Endodermal cell (in vitro differentiated cells): ENCODE results near the gene CACNA1A. TPM values are rescaled to one million over a fixed set of nuclear protein-coding genes. Genes with fewer than 3 reads are reported as not detected.
A peak's percentile ranks its signal among the peaks of the same experiment; 100 is the strongest.

Experiments used
- DNase-seq: peaks from one replicate; pipeline ENCODE4 v3.0.0-alpha.2; 2017
- H3K27ac ChIP-seq: 2 replicates; pipeline ENCODE4 v1.5.1; 2013; ENCODE audit warnings: mild to moderate bottlenecking, low read depth, low read length, moderate library complexity
- H3K27me3 ChIP-seq: 2 replicates; pipeline ENCODE4 v1.6.1; 2013; ENCODE audit warnings: mild to moderate bottlenecking, low read length, moderate library complexity; ENCODE audit not compliant: insufficient read depth, control insufficient read depth, poor library complexity, severe bottlenecking
- H3K36me3 ChIP-seq: 2 replicates; pipeline ENCODE4 v1.7.0; 2013; ENCODE audit warnings: mild to moderate bottlenecking, low read length, moderate library complexity; ENCODE audit not compliant: control insufficient read depth, insufficient read depth
- H3K4me1 ChIP-seq: one replicate; pipeline ENCODE4 v1.7.0; 2013; ENCODE audit warnings: low read length; ENCODE audit not compliant: control insufficient read depth, insufficient read depth
- H3K4me3 ChIP-seq: 2 replicates; pipeline ENCODE4 v1.5.1; 2013; ENCODE audit warnings: mild to moderate bottlenecking, low read length, moderate library complexity
- H3K9ac ChIP-seq: 2 replicates; pipeline ENCODE4 v1.6.1; 2013; ENCODE audit warnings: mild to moderate bottlenecking, low read length, moderate library complexity; ENCODE audit not compliant: poor library complexity, severe bottlenecking; ENCODE audit errors: extremely low read depth
- H3K9me3 ChIP-seq: 2 replicates; pipeline ENCODE4 v1.6.1; 2013; ENCODE audit warnings: mild to moderate bottlenecking, low read length, moderate library complexity; ENCODE audit not compliant: control insufficient read depth
- H3K27ac Mint-ChIP-seq: 2 replicates; pipeline ENCODE4 v1.8.0; 2020; ENCODE audit warnings: mixed read lengths
- H3K27me3 Mint-ChIP-seq: 2 replicates; pipeline ENCODE4 v1.8.0; 2021; ENCODE audit warnings: mild to moderate bottlenecking, mixed read lengths; ENCODE audit not compliant: insufficient read depth
- H3K36me3 Mint-ChIP-seq: 2 replicates; pipeline ENCODE4 v1.8.0; 2020; ENCODE audit warnings: low read depth, mixed read lengths
- H3K4me1 Mint-ChIP-seq: 2 replicates; pipeline ENCODE4 v1.8.0; 2020; ENCODE audit warnings: mixed read lengths
- H3K4me3 Mint-ChIP-seq: 2 replicates; pipeline ENCODE4 v1.8.0; 2020; ENCODE audit warnings: mild to moderate bottlenecking, moderate library complexity, mixed read lengths
- H3K9me3 Mint-ChIP-seq: 2 replicates; pipeline ENCODE4 v1.8.0; 2020; ENCODE audit warnings: mild to moderate bottlenecking, mixed read lengths
- WGBS, 2 experiments: methylation state at CpG; one replicate each; pipeline versions ENCODE4 v1.1.5 to v1.1.7; 2013; ENCODE audit warnings: missing lambda C conversion rate in 2 of 2, mixed read lengths in 1 of 2; ENCODE audit not compliant: insufficient coverage in 1 of 2, insufficient read length in 1 of 2; 5-methylcytosine and 5-hydroxymethylcytosine counted together
- long read RNA-seq, 4 experiments: library from polyadenylated mRNA in 2 of 4; library from RNA in 1 of 4; library from capped mRNA in 1 of 4; stranded (forward) in 3 of 4; unstranded in 1 of 4; transcript quantifications; one replicate each; pipeline ENCODE4 v2.0.0, GENCODE V29; 2020 to 2021; ENCODE audit warnings: inconsistent platforms in 1 of 4
- polyA plus RNA-seq, 2 experiments: library from polyadenylated mRNA; stranded (reverse); fragments of 50-300 nt; gene quantifications; one replicate each; pipeline ENCODE4 v1.2.3, GENCODE V29; 2013
- total RNA-seq, 2 donors: library from RNA; stranded (reverse); fragmentation: NEBNext Ultra II Directional in 1 of 2; extraction: Animal tissue kit (Norgen Biotek cat#: 25700) in 1 of 2; gene quantifications; 2 replicates in 1 of 2; 3 replicates in 1 of 2; pipeline ENCODE4 v1.2.1, GENCODE V29; 2021
- TF ChIP-seq, protein P1 (sequence below): fragments of 200-600 bp; sonication (generic); conservative IDR thresholded peaks from 2 replicates; pipeline ENCODE4 v1.5.0; 2021; ENCODE audit warnings: antibody characterized with exemption, mild to moderate bottlenecking

CACNA1A gene
- 10 to 100 TPM in 1 of 2 donors, 1 to 10 TPM in 1; 8.0 to 10.6 TPM for total RNA-seq
- 17.5 TPM for polyA plus RNA-seq (2013, experiment 1 of 2)
- polyA plus RNA-seq (2013, experiment 2 of 2), result 15.9 TPM
- long read RNA-seq, experiment 1, partial matches to known transcripts, result 0 of 2 reads
- long read RNA-seq, experiment 1, other reads (novel, unspliced or antisense), result 2 of 2 reads
- long read RNA-seq, experiment 2, partial matches to known transcripts, result 1 of 7 reads
- long read RNA-seq, experiment 2, other reads (novel, unspliced or antisense), result 6 of 7 reads
- long read RNA-seq, experiment 3, partial matches to known transcripts, result 0 of 1 reads
- long read RNA-seq, experiment 3, other reads (novel, unspliced or antisense), result 1 of 1 reads
- long read RNA-seq, experiment 4, result 0 reads

DNA sequence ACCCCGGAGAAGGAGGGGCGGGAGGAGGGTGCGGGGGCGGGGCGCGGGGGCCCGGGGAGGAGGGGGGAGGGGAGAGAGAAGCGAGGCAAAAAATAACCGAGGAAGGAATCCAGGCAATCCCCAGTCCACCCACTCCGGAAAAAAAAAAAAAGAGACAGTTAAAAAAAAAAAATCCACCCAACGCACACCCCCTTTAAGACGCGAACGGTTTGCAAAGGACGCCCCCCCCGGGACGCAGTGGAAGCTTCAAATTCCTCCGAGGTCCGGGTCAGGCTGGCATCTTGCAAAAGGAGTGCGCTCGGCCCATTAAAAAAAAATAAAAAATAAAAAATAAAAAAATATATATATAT, at the start of gene CACNA1A:
TSS of gene CACNA1A (minus strand) at position 9 of the 350 bp plus-strand sequence. CDS start 255 bp downstream, outside the sequence.
- no peaks in the 10 kb centered on the region for H3K36me3 ChIP-seq
- H3K4me1 ChIP-seq, result no peaks in the 10 kb centered on the region
- H3K9me3 ChIP-seq, result no peaks in the 10 kb centered on the region
- H3K27me3 Mint-ChIP-seq, result peaks cover 70% of the 10 kb centered on the region
- no peaks in the 10 kb centered on the region for H3K36me3 Mint-ChIP-seq
- TF ChIP-seq, protein P1, sequence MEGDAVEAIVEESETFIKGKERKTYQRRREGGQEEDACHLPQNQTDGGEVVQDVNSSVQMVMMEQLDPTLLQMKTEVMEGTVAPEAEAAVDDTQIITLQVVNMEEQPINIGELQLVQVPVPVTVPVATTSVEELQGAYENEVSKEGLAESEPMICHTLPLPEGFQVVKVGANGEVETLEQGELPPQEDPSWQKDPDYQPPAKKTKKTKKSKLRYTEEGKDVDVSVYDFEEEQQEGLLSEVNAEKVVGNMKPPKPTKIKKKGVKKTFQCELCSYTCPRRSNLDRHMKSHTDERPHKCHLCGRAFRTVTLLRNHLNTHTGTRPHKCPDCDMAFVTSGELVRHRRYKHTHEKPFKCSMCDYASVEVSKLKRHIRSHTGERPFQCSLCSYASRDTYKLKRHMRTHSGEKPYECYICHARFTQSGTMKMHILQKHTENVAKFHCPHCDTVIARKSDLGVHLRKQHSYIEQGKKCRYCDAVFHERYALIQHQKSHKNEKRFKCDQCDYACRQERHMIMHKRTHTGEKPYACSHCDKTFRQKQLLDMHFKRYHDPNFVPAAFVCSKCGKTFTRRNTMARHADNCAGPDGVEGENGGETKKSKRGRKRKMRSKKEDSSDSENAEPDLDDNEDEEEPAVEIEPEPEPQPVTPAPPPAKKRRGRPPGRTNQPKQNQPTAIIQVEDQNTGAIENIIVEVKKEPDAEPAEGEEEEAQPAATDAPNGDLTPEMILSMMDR, result no peak
- H3K4me3 ChIP-seq, result peak within 1 kb of the TSS; percentile 66
- peaks cover 4% of the 10 kb centered on the region for H3K4me1 Mint-ChIP-seq
- 2% methylated on average over 9 of the region's 21 CpGs; no CpG with 5 or more reads in 1 of the 2 experiments for WGBS, 2 experiments
- peak within 1 kb of the TSS; percentile 59 for H3K4me3 Mint-ChIP-seq
- peaks cover 2% of the 10 kb centered on the region for H3K9me3 Mint-ChIP-seq
- H3K27ac ChIP-seq, result no peak within 1 kb of the TSS
- peaks cover 58% of the 10 kb centered on the region for H3K27me3 ChIP-seq
- no peak within 1 kb of the TSS for H3K9ac ChIP-seq
- no peak within 1 kb of the TSS for H3K27ac Mint-ChIP-seq
- no peak for DNase-seq

DNA sequence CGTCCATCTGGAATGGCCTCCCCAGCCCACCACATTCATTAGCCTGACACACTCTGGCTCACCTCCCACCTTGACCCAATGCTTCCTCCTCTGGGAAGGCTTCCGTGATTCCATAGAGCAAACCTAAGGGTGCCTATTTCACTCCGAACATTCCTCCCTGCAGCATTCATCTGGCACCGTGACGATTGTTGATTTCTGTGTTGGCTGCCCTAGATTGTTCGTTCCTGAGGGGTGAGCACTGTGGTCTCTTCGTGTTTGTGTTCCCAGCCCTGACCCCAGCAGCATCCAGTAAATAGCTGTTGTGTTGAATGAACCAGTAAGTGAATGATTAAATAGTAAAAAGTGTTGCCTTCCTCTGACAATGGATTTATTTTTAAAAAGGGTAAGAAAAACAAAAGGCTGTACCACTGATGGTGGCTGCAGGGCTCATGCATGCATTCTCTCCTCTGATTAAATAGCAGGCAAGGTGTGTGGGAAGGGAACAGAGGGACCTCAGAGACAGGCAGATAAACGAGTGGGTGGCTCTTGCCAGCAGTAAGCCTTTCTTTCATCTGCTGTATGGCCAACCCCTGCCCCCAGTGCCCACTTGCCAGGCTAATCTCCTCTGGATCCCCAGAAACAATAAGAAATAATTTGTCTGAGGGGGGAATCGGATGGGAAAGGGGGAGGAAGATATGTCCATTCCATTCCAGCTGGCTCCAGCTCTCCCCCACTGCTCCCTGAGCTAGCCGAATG, 48.4 kb upstream of the CACNA1A start:
- TF ChIP-seq, protein P1, result no peak
- 70 to 85% methylated on average over 7 to 9 of the region's 10 CpGs for WGBS, 2 experiments
- no peaks in the 10 kb centered on the region for H3K4me1 ChIP-seq
- no peak overlapping the region for H3K27ac Mint-ChIP-seq
- H3K36me3 ChIP-seq, result no peaks in the 10 kb centered on the region
- no peak overlapping the region for H3K4me3 ChIP-seq
- H3K4me1 Mint-ChIP-seq, result no peaks in the 10 kb centered on the region
- H3K36me3 Mint-ChIP-seq, result no peaks in the 10 kb centered on the region
- DNase-seq, result no peak
- no peak overlapping the region for H3K27ac ChIP-seq
- H3K9me3 Mint-ChIP-seq, result no peaks in the 10 kb centered on the region
- no peak overlapping the region for H3K4me3 Mint-ChIP-seq
- no peak overlapping the region for H3K9ac ChIP-seq
- no peaks in the 10 kb centered on the region for H3K9me3 ChIP-seq
- H3K27me3 Mint-ChIP-seq, result peaks cover 11% of the 10 kb centered on the region
- no peaks in the 10 kb centered on the region for H3K27me3 ChIP-seq

DNA sequence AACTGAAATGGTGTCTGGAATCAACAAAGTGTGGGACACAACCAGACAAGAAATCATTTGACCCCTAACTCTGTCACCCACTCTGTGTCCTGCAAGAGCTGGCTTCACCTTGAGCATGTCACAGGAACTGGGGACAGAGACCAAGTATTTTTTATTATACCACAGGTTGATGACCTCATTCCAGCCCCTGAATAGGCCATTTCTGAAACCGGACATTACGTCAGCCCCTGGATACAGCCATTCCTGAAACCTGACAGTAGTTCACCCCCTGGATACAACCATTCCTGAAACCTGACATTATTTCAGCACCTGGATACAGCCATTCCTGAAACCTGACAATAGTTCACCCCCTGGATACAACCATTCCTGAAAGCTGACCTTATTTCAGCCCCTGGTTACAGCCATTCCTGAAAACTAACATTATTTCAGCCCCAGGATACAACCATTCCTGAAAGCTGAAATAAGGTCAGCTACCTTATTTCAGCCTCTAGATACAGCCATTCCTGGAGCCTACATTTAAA, 47.7 kb upstream of the CACNA1A start:
- no peak overlapping the region for H3K27ac ChIP-seq
- no peak for DNase-seq
- Mint-ChIP-seq H3K36me3 (no peaks in the 10 kb centered on the region), H3K4me1 (no peaks in the 10 kb centered on the region), H3K4me3 (no peak overlapping the region), H3K9me3 (no peaks in the 10 kb centered on the region), H3K27me3 (peaks cover 13% of the 10 kb centered on the region), H3K27ac (no peak overlapping the region)
- H3K27me3 ChIP-seq, result no peaks in the 10 kb centered on the region
- WGBS, 2 experiments, result 92 to 100% methylated on average over 2 of the region's 2 CpGs
- no peak overlapping the region for H3K9ac ChIP-seq
- H3K4me3 ChIP-seq, result no peak overlapping the region
- no peaks in the 10 kb centered on the region for H3K4me1 ChIP-seq
- TF ChIP-seq, protein P1, result no peak
- H3K36me3 ChIP-seq, result no peaks in the 10 kb centered on the region
- H3K9me3 ChIP-seq, result no peaks in the 10 kb centered on the region
